ENCODE measurements around the gene SMC1A.
"Not testable (repeated sequence)": the region's sequence is repeated elsewhere in the genome, so short reads cannot be mapped to it uniquely, and the experiment has no call there.

Gene SMC1A

DNA sequence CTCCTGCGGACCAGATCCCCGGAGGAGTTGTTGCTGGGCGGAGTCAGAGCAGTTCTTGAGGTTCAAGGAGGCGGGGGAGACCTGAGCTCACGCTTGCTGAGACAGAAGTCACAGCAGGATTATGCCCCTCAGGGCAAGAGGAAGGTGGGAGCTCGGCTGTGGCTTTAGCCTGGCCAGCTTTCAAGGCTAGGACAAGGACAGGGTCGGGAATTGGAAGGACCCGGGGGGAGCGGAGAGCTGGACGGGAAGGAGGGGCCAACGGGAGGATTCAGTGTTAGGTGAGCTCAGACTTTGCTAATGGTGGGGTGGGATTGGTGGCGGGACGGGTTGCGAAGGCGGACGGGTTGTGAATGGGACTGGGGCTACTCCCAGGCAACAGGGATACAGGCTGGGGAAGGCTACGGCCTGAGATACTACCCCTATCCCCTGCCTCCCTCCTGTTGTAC, 430 bp upstream of the SMC1A start, which contains the start of gene RIBC1:
Gene RIBC1 (plus strand): TSS at position 13 of the 446 bp plus-strand sequence. CDS start 3,404 bp downstream, outside the sequence.
- DNase-seq = peak in 4 of 56 donors; percentile 24 to 58 (median 36)

GRCh38 chrX:53421772-53422085, 725 bp downstream of the SMC1A start:
- peak in 2 of 56 donors; percentile 20 to 44 for DNase-seq

DNA sequence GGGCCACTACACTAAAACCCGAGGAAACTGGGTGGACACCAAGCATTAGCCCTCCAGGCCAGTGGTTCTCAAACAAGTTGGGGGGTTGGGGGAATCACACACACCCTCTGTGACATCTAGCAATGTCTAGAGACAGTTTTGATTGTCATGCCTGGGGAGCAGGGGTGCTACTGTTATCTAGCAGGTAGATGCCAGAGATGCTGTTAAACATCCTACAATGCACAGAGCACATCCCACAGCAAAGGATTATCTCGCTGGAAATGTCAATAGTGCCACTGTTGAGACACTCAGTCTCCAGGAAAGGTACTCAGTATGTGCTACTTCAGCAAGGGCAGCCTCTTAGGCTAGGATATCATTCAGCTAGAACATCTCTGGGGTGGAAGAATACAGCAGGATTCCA, 1.3 kb downstream of the SMC1A start:
- no peak for DNase-seq

GRCh38 chrX:53420351-53420750, 2.1 kb downstream of the SMC1A start:
- DNase-seq = not testable (repeated sequence)

DNA sequence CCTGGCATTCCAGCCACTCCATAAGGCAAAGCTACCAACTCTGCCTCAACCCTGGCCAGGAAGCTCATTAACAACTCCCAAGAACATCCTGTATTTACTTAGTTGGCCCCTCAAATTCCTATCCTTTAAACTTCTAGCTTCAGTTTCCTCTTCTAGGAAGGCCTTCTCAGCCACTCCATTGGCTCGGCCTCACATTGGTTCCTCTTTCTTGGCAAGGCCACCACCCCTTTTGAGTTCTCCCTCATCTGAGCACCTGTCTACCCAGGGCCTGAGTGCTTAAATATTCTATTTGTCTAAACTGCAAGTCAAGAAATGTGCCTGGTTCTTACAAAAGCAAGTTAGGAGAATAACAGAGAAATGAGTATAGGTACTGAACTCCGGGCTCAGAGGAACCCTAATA, 10.0 kb downstream of the SMC1A start:
- DNase-seq = no peak

GRCh38 chrX:53403535-53403934, 18.9 kb downstream of the SMC1A start:
- DNase-seq = no peak

- no peak for DNase-seq
Observed at GRCh38 chrX:53398216-53398615, 24.2 kb downstream of the SMC1A start.

DNA sequence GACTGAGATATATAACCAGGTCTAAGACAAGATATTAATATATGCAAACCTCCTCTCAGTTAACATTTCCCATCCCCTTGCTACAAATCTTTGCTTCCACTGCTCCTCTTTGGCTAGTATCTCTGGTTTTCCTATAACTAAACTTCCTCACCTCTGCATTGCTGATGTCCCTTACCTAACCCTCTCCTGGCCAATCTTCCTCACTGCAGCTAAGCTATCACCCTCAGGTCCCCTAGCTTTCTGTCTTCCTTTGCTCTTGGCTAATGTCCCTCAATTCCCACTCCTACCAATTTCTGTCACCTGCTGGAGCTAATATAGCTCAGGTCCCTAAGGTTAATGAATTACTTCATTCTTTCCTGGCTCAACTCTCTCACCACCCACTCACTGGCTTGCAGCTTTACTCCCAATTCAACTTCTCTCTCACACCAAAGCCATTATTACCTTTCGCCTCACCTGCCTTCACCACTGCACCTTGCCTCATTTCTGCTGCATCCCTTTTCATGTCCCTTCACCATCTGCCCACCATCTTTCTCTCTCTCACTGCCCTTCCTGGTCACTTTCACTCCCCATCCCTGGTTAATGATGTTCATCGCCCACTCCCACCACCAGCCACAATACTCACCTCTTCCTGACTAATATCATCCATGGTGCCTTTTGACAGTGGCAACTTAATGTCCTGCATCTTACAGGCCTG, 26.7 kb downstream of the SMC1A start:
- DNase-seq = no peak

DNA sequence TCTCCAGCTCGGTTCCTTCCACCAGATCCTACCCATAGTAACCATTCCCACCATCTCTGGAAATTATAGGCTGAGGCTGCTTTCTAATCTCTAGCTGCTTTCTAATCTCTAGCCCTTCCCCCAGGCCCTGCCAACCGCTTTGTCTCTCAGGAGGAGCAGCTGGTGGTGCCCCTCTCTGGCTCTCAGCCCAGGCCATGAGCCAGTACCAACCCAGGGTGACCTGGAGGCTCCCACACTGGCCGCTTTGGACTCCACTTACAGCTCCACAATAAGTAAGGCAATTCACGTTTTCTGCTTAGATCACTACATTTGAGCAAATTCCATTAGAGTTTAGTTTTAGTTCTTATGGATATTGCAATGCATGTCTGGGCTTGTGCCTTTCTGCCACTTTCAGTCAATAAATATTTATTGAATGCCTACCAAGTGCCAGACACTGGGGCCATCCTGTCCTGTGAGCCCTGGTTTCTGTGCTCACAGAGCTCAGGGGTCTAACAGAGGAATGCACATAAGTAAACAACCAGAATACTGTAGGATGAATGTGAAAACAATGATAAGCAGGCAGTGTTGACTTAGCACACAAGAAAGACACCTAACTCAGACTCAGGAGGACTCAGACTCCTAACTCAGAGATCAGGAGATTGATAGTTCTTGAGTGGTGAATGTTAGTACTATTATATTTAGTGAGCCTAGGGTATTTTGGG, 38.9 kb downstream of the SMC1A start:
- DNase-seq = peak in 1 of 56 donors; percentile 0

DNA sequence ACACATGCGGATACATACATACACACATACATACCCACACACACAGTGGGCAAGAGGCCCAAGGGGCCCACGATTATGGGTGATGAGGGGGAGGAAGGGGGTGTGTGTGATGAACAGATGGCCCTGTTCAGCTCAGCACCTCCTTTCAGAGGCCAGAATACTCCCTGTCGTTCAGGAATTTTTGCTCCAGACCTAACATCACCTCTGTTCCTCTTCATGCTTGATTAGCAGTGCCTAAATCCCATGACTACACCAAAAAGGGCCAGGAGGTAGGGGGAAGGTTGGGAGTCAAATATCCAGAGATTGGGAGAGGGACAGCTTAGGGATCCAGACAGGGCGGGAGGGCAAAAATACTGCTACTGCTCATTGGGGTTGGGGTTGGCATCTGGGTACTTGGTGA, 42.7 kb downstream of the SMC1A start:
- no peak for DNase-seq

DNA sequence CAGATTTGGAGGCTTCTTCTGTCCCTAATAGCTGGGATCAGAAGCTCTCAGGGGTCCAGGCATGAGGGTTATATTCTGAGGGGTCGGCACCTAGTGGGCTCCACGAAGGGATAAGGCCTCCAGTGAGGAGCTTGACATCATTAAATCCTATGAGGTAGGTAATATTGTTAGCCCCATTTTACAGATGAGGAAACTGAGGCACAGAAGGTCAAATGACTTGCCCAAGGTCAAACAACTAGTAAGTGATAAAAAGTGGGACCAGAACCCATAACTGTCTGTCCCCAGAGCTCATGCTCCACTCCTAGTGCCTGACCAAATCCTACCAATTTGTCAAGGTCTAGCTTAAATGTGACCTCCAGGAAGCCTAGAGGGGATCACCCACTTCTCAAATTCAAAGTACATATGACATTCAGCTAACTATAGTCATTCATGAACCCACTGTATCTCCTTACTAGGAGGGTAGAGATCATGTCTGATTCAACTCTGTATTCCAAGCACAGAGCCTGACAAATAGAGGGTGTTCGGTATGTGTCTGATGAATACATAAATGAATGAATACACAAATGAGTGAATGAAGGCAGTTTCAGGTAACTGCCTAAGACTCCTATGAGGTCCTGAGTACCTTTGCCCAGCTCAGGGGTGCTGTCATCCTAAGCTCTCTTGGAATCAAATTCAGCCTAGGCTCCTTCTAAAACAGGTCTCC, 43.3 kb downstream of the SMC1A start:
- no peak for DNase-seq

GRCh38 chrX:53377464-53377863, 45.0 kb downstream of the SMC1A start:
- DNase-seq = no peak

- no peak for DNase-seq
Observed at GRCh38 chrX:53376888-53377287, 45.6 kb downstream of the SMC1A start.

DNA sequence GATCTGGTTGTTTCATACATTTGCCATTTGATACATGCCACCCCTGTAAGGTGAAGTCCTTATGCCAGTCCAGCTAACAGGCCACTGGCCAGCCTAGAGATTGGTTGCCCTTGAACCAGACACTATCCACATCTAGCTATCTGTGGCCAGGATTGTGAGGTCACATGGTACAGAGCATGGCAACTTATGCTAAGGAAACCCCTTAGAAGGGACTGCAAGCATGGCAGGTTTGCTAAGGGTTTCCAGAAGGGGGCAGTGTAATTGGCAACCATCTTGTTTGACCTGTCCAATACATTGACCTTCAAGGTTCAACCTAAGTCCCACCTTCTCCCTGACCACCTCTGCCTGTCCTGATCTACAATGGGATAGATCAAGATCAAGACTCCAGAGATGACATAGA, 47.5 kb downstream of the SMC1A start:
- no peak for DNase-seq

DNA sequence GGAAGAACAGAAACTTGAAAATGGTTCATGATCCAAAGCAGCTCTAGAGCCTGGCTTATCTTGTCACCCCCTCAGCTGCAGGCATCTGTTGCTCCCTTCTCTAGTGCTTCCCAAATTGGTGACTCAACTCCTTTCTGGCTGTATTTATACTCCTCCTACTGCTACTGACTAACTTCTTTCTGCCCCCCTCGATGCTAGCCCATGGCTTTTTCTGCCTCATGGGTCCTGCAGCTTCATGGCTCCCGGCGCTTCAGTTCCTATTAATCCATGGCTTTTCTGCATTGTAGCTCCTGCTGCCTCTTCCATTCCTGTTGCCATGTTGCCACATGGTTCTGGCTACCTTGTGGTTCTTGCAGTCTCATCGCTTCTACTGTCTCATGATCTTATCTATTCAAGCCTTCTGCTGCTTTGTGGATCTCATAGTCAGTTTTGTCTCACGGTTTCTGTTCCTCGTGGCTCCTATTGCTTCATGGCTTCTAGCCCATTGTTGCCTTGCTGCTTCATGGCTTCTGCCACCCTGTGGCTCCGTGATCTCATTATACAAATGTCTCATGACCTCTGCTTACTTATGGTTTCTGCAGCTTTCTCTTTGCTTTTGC, 48.1 kb downstream of the SMC1A start:
- DNase-seq = peak in 5 of 56 donors; percentile 0 to 7 (median 0)

DNA sequence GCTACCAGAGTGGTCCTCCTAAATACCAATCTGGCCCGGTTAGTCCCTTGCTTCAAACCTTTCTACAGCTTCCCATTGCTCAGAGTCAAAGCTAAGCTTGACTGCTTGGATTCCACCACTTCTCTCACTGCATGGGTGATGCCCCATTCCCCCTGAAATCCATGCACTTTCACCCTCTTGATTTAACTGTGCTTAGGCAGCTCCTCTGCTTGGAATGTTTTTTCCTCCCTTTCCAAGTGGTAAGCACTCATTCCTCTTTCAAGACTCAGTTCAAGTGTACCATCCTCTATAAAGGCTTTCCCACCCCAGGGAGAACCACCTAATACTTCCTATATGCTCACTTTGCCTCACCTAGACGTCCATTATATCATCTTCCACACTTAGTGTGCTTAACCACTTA, 49.1 kb downstream of the SMC1A start:
- no peak for DNase-seq

- DNase-seq = not testable (repeated sequence)
Observed at GRCh38 chrX:53366454-53366853, 56.0 kb downstream of the SMC1A start.

- DNase-seq = no peak
Observed at GRCh38 chrX:53362449-53362848, 60.0 kb downstream of the SMC1A start.

GRCh38 chrX:53357799-53358530, 64.5 kb downstream of the SMC1A start:
- DNase-seq = peak in 29 of 56 donors; percentile 0 to 52 (median 9)

DNA sequence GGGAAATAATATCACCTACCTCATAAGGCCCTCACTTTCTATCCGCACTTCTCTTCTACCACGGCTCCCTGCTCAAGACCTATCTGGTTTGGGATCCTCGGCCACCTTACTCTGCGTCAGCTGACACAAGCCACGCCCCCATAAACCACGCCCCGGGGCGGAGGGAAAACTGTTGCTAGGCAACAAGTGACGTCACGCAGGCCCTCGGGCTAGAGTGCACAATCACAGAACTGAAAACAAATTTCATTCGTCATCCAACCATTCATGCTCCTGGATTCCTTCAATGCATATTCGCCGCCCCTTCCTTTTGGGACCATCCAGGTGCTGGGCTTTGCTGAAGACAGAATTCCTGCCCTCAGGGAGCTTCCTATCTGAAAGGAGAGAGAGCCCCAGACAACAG, 66.3 kb downstream of the SMC1A start:
- DNase-seq = peak in 2 of 56 donors; percentile 1 to 6

GRCh38 chrX:53354669-53355068, 67.8 kb downstream of the SMC1A start:
- DNase-seq = no peak

Data from amygdala (tissue), 56 donors.